ENCODE results near the gene COL6A3. TPM values are rescaled to one million over a fixed set of nuclear protein-coding genes. Genes with fewer than 3 reads are reported as not detected.

COL6A3 gene
- total and polyA plus RNA-seq, 2 of the 13 experiments (the other 11 are each of a cell fraction or from before 2014, with no cell fraction given), result 0.03 TPM; not detected in 1

DNA sequence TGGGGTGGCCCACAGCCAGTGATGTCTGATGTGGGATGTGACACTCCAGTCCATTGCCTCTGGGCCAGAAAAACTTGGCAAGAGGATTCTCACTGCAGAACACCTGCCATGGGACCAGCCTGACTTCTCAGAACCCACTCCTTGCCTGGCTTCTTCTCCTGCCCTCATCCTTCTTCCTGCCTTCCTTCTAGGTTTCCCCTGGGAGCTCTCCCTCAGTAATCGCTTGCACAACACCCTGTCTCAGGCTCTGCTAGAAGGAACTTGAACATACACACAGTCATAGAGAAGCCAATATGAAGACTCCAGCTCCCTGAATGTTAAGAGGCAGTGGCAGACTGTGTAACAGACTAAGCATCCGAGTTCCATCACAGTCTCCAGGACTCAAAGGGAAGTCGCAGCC lies 4.3 kb upstream of the COL6A3 start:
- H3K9ac ChIP-seq (ENCODE audit: insufficient read depth, low read depth, low read length), result no peak overlapping the region
- no peaks in the 10 kb centered on the region for H4K20me1 ChIP-seq (ENCODE audit: insufficient read depth, low read length)
- no peak overlapping the region for H3K4me2 ChIP-seq (ENCODE audit: low read depth, low read length)
- BruUV-seq (replicated peaks), result no TSS peak
- no peaks in the 10 kb centered on the region for H3K79me2 ChIP-seq (ENCODE audit: insufficient read depth, low read length)
- FAIRE-seq, result no peak
- no peak overlapping the region for H3K4me3 ChIP-seq (replicated peaks in 1 of 3; ENCODE audit: insufficient read depth in 1 of 3, low read depth in 2 of 3, low read length in 3 of 3)
- intact Hi-C loops (cut with micrococcal nuclease; ENCODE audit: unreplicated experiment) (no loop called here), in situ Hi-C loops (cut with HindIII; ENCODE audit: extremely low pct_ligation_motif_present, low pct_unique_long_range_greater_than_20kb) (loop anchor here (10.0 kb wide), 1 partner anchor 263 kb away; no protein-coding TSS in a partner anchor)
- ATAC-seq, result no peak
- no peak for DNase-seq (ENCODE audit: low spot score)
- TF ChIP-seq STAG1 (CRISPR knock-in tag; IDR thresholded peaks at IDR 0.05) (no peak), ZNF235 (CRISPR knock-in tag; IDR thresholded peaks at IDR 0.05; ENCODE audit: borderline replicate concordance) (no peak), CREB3 (CRISPR knock-in tag; IDR thresholded peaks at IDR 0.05) (no peak), BCL3 (CRISPR knock-in tag; IDR thresholded peaks at IDR 0.05) (no peak), ZNF563 (CRISPR knock-in tag; IDR thresholded peaks at IDR 0.05) (no peak), NR3C1 (CRISPR knock-in tag; IDR thresholded peaks at IDR 0.05) (no peak), ZKSCAN1 (IDR thresholded peaks at IDR 0.05; ENCODE audit: low read length) (no peak), GABPB1 (CRISPR knock-in tag; IDR thresholded peaks at IDR 0.05) (no peak), NR2F1 (CRISPR knock-in tag; IDR thresholded peaks at IDR 0.05) (no peak), ZNF816 (CRISPR knock-in tag; IDR thresholded peaks at IDR 0.05; ENCODE audit: borderline replicate concordance) (no peak), SMARCC2 (IDR thresholded peaks at IDR 0.05) (no peak), ZNF615 (CRISPR knock-in tag; IDR thresholded peaks at IDR 0.05; ENCODE audit: borderline replicate concordance) (no peak), ZNF605 (CRISPR knock-in tag; IDR thresholded peaks at IDR 0.05) (no peak), PBX3 (CRISPR knock-in tag; IDR thresholded peaks at IDR 0.05; ENCODE audit: borderline replicate concordance) (no peak)
- TF ChIP-seq, protein P1, sequence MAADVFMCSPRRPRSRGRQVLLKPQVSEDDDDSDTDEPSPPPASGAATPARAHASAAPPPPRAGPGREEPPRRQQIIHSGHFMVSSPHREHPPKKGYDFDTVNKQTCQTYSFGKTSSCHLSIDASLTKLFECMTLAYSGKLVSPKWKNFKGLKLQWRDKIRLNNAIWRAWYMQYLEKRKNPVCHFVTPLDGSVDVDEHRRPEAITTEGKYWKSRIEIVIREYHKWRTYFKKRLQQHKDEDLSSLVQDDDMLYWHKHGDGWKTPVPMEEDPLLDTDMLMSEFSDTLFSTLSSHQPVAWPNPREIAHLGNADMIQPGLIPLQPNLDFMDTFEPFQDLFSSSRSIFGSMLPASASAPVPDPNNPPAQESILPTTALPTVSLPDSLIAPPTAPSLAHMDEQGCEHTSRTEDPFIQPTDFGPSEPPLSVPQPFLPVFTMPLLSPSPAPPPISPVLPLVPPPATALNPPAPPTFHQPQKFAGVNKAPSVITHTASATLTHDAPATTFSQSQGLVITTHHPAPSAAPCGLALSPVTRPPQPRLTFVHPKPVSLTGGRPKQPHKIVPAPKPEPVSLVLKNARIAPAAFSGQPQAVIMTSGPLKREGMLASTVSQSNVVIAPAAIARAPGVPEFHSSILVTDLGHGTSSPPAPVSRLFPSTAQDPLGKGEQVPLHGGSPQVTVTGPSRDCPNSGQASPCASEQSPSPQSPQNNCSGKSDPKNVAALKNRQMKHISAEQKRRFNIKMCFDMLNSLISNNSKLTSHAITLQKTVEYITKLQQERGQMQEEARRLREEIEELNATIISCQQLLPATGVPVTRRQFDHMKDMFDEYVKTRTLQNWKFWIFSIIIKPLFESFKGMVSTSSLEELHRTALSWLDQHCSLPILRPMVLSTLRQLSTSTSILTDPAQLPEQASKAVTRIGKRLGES (CRISPR knock-in tag; IDR thresholded peaks at IDR 0.05; ENCODE audit: borderline replicate concordance), result no peak
- TF ChIP-seq, protein P2, sequence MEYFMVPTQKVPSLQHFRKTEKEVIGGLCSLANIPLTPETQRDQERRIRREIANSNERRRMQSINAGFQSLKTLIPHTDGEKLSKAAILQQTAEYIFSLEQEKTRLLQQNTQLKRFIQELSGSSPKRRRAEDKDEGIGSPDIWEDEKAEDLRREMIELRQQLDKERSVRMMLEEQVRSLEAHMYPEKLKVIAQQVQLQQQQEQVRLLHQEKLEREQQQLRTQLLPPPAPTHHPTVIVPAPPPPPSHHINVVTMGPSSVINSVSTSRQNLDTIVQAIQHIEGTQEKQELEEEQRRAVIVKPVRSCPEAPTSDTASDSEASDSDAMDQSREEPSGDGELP (IDR thresholded peaks at IDR 0.05; ENCODE audit: borderline replicate concordance, low read depth), result no peak
- no peaks in the 10 kb centered on the region for H3K9me3 ChIP-seq (ENCODE audit: low read length)
- H3K27ac ChIP-seq (ENCODE audit: extremely low read length, insufficient read depth, low read length), result no peak overlapping the region
- WGBS (ENCODE audit: low lambda C conversion rate), result 17% methylated on average over 3 of the region's 3 CpGs
- no peak overlapping the region for H2AFZ ChIP-seq (ENCODE audit: low read length)
- POLR2A ChIA-PET, result no interaction called here
- H3K4me1 ChIP-seq (ENCODE audit: insufficient read depth, low read length), result peaks cover 7% of the 10 kb centered on the region
- no peaks in the 10 kb centered on the region for H3K36me3 ChIP-seq (replicated peaks in 1 of 2; ENCODE audit: control insufficient read depth in 1 of 2, insufficient read depth in 2 of 2, low read length in 2 of 2)
- H3K27me3 ChIP-seq (ENCODE audit: control insufficient read depth in 1 of 2, insufficient read depth in 2 of 2, low read length in 2 of 2), result peaks cover 3 to 75% of the 10 kb centered on the region in 2 experiments; a peak in 4 of 5 replicates
- CTCF ChIA-PET (ENCODE audit: low intra/inter-chr PET ratio, low total read pairs), result no interaction called here

Measured in HepG2 (cell line).